Keratinocyte (primary cell): Measurements from ENCODE around the gene RACGAP1.

Source experiments
- EZH2 ChIP-seq: IDR thresholded peaks from one replicate; pipeline ENCODE4 v1.6.1; 2012; ENCODE audit warnings: inconsistent platforms, mild to moderate bottlenecking, low read length, moderate library complexity
- TF ChIP-seq, protein P1 (sequence below), 3 experiments: IDR thresholded peaks in 1 of 3; conservative IDR thresholded peaks in 1 of 3; optimal IDR thresholded peaks in 1 of 3; 2 replicates in 2 of 3; 3 replicates in 1 of 3; pipeline versions ENCODE3 to v1.5.1; 2011; ENCODE audit warnings: low read length in 3 of 3, mild to moderate bottlenecking in 3 of 3, moderate library complexity in 2 of 3, control low read depth in 1 of 3, inconsistent platforms in 1 of 3; ENCODE audit not compliant: insufficient read depth in 2 of 3; ENCODE audit errors: extremely low read depth in 1 of 3

DNA sequence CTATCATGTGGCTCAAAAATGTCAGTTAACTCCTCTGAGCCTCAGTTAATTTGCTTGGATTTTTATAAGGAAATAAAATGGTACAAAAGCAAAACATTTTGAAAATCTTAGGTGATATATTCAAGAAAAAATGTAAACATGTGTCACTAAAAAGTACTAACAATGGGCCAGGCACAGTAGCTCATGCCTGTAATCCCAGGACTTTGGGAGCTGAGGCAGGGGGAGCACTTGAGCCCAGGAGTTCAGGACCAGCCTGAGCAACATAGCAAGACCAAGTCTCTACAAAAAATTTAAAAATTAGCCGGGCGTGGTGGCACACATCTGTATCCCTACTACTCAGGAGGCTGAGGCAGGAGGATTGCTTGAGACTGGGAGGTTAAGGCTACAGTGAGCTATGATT is 26.8 kb downstream of the RACGAP1 start:
- TF ChIP-seq, protein P1, sequence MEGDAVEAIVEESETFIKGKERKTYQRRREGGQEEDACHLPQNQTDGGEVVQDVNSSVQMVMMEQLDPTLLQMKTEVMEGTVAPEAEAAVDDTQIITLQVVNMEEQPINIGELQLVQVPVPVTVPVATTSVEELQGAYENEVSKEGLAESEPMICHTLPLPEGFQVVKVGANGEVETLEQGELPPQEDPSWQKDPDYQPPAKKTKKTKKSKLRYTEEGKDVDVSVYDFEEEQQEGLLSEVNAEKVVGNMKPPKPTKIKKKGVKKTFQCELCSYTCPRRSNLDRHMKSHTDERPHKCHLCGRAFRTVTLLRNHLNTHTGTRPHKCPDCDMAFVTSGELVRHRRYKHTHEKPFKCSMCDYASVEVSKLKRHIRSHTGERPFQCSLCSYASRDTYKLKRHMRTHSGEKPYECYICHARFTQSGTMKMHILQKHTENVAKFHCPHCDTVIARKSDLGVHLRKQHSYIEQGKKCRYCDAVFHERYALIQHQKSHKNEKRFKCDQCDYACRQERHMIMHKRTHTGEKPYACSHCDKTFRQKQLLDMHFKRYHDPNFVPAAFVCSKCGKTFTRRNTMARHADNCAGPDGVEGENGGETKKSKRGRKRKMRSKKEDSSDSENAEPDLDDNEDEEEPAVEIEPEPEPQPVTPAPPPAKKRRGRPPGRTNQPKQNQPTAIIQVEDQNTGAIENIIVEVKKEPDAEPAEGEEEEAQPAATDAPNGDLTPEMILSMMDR (optimal IDR thresholded peaks at IDR 0.05 in 1 of 3, IDR thresholded peaks at IDR 0.05 in 1 of 3, conservative IDR thresholded peaks at IDR 0.05 in 1 of 3; ENCODE audit: extremely low read depth in 1 of 3, insufficient read depth in 2 of 3, low read length in 3 of 3): no peak
- TF ChIP-seq EZH2: no peak
